HG02885 (cell line): ENCODE data around the gene ITGBL1.
A peak's percentile ranks its signal among the peaks of the same experiment; 100 is the strongest.

ENCODE experiments used
- ATAC-seq: cut with Tn5 transposase; IDR thresholded peaks from one replicate; pipeline ENCODE4 v1.9.1; 2021; ENCODE audit warnings: mild to moderate bottlenecking; ENCODE audit not compliant: unreplicated experiment, poor library complexity

The ITGBL1 gene

GRCh38 chr13:101614491-101614890, 162.0 kb downstream of the ITGBL1 start:
- no peak for ATAC-seq

- ATAC-seq: peak; percentile 97
Observed at GRCh38 chr13:101618440-101619187, 166.1 kb downstream of the ITGBL1 start.

DNA sequence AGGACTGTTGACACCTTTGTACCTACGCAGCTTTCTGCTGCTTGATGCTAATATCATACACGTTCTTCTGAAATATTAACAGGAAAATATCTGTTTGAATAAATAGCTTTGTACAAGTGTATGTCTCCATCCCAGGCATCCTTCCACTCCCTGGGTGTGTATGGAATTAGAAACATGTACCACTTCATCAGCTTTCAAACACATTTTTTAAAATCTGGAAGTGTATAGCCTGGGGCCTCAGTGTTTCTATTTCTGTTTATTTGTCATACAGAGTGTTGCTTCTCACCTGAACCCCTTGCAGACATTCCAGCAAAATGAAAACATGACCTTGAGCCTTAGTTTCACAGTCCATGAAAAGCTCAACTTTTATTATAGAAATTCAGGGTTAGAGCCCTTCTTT, 168.6 kb downstream of the ITGBL1 start:
- no peak for ATAC-seq

GRCh38 chr13:101623470-101624209, 171.2 kb downstream of the ITGBL1 start:
- no peak for ATAC-seq

GRCh38 chr13:101624210-101624922, 171.9 kb downstream of the ITGBL1 start:
- ATAC-seq: peak; percentile 22

- ATAC-seq: peak; percentile 37
Observed at GRCh38 chr13:101624981-101625380, 172.5 kb downstream of the ITGBL1 start.

- ATAC-seq: peak; percentile 79
Observed at GRCh38 chr13:101626925-101627555, 174.6 kb downstream of the ITGBL1 start.

- peak; percentile 32 for ATAC-seq
Observed at GRCh38 chr13:101627556-101627943, 175.1 kb downstream of the ITGBL1 start.

- ATAC-seq: no peak
Observed at GRCh38 chr13:101628900-101629299, 176.4 kb downstream of the ITGBL1 start.

GRCh38 chr13:101631395-101631794, 178.9 kb downstream of the ITGBL1 start:
- no peak for ATAC-seq

DNA sequence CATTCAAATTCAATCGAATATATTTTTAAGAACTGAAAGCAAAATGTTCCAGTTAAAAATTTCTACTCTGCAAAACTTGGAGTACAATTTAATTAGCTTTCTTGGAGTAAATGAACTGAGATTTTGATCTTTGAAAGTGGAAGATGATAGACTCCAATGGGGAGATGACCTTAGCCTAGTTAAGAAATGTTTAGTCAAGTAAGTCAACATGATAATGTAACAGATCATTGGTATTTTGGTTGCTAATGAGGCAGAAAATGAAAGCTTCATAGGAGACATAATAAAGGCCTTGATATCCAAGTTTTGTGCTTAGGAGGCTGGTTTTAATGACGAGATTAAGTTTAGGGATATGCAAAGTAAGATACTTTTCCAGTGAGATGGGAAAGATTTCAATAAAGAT, 181.7 kb downstream of the ITGBL1 start:
- ATAC-seq: no peak

- ATAC-seq: no peak
Observed at GRCh38 chr13:101639711-101640110, 187.2 kb downstream of the ITGBL1 start.

DNA sequence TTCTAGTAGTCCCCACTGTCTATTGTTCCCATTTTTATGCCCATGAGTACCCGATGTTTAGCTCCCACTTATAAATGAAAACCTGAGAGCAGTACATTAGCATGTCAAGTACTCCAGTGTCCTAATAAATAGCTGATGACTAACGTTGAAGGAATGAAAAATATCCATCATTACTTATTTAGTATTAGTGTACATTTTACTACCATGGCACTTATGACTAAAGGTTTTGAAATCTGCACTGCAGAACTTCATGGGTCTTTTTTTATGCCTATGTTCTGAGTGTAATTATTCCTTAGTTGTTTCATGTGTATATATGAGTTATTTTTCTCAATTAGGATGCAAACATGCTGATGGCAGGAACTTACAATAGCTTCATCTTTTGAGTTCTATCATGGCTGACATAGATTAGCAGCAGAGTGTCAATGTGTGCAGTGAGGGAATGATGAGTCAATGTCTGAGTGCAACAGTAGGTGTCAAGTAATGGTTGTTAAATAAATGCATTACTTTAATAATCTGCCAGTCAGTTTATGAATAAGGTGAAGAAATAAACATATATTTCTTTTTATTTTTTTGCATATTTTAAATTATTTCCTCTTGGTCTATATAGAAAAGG, 188.4 kb downstream of the ITGBL1 start:
- no peak for ATAC-seq

- ATAC-seq: no peak
Observed at GRCh38 chr13:101645871-101646270, 193.4 kb downstream of the ITGBL1 start.

DNA sequence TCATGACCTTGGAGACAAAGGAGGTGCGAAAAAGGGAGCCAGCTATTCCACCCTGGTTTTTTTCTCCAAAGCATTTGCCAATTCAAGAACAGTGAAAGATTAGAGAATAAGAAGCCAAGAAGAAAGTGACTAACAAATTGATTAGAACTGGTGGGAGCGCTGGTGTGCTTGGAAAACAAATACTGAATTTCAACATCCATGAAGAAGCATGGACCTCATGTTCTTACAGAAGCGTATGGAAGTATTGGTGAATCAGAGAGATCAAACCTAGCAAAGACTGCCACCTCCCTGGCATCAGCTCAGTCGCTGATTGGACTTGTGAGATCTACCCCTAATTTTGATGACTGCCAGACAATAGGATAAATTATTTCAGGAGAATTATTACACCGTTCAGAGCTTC, 195.3 kb downstream of the ITGBL1 start:
- no peak for ATAC-seq

- no peak for ATAC-seq
Observed at GRCh38 chr13:101648766-101649487, 196.5 kb downstream of the ITGBL1 start.

GRCh38 chr13:101649488-101650126, 197.1 kb downstream of the ITGBL1 start:
- ATAC-seq: no peak

DNA sequence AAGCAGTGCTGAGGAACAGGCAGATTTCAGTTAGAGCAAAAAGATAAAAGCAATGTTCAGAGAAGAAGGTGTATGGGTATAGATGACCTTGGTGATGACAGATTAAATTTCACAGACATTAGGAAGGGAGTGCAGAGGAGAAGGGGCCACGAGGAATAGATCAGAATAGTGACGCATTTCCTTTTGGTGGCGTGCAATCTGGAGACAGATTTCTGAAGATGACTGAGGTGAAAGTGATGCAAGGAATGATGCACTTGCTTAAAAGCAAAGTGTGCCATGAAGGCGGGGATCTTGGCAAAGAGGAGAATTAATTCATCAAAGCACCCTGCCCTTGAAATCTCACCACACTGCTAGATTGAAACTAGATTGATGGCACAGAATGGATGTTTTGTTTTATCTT, 202.4 kb downstream of the ITGBL1 start:
- no peak for ATAC-seq

GRCh38 chr13:101655435-101655834, 203.0 kb downstream of the ITGBL1 start:
- peak; percentile 64 for ATAC-seq
